8988T (cell line): ENCODE measurements around the gene TOR1AIP1.
"Not testable (repeated sequence)": the region's sequence is repeated elsewhere in the genome, so short reads cannot be mapped to it uniquely, and the experiment has no call there.

Source experiments
- DNase-seq: peaks from one replicate; pipeline ENCODE4 v3.0.0; 2011

The TOR1AIP1 gene

DNA sequence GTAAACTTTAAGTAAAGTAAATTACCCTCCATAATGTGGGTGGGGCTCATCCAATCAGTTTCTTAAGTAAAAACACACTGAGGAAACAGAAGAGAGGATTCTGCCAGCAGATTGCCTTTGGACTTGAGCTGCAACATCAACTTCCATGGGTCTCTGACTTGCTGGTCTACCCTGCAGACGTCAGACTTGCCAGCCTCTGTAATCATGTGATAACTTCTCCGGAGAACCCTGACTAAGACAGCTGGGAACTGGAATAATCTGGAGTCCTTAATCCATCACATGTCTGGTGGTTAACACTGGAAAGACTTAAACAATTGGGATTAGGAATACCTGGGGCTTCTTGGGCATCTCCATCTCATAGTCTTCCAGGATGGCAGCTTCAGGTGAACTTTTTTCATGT is 59.4 kb downstream of the TOR1AIP1 start:
- no peak for DNase-seq

DNA sequence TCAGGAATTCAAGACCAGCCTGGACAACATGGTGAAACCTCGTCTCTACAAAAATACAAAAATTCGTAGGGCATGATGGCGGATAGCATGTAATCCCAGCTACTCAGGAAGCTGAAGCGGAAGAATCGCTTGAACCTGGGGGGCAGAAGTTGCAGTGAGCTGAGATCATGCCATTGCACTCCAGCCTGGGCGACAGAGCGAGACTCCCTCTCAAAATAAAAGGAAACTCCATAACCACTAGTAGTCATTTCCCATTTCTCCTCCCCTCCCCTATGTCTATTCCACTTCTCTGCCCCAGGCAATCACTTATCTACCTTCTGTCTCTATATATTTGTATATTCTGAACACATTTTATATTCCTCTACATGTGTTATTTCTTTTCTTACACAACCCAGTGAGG is 68.6 kb downstream of the TOR1AIP1 start:
- DNase-seq: no peak

DNA sequence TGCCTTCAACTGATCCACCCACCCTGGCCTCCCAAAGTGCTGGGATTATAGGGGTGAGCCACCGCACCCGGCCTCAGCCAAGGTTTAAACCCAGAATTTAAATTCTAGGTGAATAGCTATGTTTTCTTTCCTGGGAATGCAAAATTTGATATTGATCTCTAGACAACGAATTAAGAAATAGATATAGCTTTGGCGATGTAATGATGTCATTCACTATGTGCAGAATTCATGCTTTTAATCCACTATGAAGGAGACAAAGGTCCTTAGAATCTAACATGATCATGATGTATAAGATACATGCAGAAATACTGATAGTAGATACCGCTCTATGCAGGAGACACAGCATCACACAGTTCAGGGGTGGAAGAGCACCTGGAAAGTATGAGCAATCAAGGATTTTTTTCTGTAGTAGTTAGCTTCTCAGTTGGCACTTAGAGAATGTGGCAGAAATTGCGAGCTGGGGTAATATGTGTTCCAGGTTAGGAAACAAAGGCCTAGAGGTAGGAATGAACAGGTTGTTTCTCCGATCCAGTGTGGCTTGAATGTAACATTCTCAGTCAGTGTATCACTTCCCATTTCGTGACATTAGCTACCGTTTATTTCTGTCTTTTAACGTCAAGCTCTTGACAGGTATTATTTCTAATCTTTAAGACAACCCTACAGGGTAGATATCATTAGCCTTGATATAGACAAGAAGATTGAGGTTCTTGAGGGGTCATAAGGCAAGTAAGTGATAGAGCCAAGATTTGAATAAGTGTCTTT is 69.5 kb downstream of the TOR1AIP1 start:
- no peak for DNase-seq

DNA sequence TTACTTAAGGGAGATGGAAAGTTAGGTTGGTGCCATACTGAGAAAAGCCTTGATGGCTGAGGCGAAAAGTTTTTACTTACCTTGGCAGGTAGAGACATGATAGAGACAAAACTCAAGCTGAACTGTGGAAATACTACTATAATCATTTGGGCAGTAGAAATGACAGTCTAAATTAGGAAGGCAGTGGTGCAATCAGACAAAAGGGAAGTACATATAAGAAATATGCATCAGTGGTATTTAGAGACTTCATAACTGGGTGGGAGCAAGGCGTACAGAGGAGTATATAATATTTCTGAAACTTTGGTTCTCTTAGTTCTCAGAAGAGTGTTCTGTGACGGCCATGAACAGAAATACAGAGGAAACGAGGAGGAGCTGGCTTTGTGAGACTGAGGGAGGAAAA is 70.1 kb downstream of the TOR1AIP1 start:
- no peak for DNase-seq

DNA sequence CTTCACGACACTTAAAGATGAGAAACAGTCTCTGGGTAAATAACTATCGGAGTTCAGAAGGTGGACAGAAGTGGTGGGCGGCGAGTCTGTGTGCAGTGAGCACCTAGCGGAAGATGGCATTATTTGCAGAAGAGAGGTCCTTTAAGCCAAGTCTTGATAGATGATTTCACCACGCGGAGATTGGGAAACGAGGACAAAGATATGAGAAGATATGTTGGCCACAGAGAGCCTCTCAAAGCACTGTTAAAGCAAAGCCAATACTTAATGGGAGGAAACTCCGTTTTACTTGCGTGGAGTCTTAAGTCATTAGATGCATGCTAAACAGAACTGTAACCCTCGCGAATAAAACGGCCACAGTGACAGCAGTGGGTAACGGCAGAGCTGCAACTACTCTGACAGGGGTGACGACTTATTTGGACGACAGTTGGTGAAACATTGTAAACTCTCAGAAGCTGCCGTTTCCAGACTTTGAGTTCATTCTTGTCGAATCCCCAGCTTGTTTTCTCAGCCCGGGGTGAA is 71.9 kb downstream of the TOR1AIP1 start:
- DNase-seq: no peak

DNA sequence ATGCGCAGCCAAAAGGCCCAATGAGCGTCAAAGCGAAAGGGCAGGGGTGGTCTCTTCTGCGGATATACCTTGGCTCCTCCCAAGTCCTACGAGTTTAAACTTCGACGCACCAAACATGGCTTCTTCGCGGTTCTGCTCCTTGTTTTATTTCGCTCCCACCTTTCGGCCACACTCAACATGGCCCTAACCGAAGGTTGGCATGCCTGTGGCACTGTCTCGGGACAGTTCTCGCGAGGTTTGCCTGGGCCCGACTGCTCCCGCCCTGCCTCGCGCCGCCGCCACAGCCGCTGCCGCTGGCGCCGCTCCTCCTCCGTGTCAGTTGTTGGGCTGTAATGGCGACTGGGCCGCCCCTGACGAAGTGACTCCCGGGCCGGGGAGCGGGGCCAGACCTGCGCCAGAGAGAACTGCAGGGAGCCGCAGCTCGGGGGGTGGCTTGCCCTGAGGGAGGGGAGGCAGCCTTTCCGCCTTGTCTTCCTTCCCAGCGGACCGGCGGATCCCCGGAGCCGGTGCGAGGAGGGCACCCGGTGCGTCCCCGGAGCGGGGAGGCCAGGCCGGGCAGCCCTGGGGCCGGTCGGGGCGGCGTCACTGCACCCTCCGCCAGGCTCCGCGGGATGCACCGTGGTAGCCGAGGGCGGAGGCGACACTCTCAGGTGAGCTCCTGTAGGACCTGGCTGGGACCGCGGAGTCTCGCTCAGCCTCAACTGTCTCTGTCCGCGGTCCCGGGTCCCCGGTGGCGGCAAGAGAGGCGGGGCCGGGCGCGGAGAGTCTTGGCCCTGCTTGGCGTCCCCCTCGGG is 72.6 kb downstream of the TOR1AIP1 start, which contains the start of gene CEP350:
Gene CEP350, plus strand, starts transcription at position 318 of the 794 bp plus-strand sequence. CDS start 31,372 bp downstream, outside the sequence.
- DNase-seq: peak; percentile 34

DNA sequence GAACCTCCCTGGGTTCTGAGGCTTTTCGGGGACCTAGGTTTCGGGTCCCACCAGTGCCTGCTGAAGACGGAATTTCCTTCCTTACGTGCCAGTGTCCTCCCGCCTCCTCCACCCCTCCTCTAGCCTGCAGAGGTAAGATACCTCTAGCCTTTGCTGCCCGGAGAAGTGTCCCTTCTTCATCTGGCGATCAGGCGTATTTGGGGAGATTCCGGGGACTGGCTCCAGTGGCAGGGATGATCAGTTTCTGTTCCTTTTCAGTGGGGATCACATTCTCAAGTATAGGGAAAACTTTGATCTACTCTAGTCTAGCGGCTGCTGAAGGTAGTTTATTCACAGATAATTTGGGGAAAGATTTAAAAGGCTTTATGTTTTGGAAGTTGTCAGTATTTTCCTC is 73.2 kb downstream of the TOR1AIP1 start:
- DNase-seq: no peak

DNA sequence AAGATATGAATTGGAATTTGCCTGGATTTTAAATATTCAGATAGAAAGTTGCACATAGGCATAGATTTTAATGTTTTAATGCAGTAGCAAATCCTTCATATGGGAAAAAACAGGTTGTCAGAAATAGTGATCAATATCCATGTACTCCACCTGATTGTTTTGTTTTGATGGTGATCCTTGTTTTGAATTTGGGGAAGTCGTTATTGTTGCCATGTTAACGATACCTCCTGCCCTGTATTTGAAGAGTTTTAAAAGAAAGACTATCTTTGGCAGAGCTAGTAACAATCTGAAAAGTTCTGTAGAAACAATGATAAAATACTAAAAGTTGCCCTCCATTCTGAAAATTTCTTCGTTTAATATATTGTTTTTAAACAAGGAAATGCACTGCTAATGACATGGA is 73.6 kb downstream of the TOR1AIP1 start:
- DNase-seq: no peak

DNA sequence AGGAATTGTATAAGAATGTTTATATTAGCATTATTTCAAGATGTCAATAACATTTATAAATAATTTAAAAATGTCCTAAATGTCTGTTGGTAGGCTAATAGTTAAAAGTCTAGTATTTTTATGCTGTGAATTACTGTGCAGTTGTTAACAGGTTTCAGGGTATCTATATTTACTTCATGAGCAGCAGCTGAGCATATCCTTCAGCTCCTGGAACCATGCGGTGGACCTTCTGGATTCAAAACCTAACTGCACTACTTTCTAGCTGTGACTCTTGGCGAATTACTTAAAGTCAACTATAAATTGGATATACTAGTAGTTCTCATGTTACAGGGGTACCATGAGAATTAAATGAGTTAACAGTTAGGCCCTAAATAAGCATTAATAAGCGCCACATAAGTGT is 76.3 kb downstream of the TOR1AIP1 start:
- no peak for DNase-seq

DNA sequence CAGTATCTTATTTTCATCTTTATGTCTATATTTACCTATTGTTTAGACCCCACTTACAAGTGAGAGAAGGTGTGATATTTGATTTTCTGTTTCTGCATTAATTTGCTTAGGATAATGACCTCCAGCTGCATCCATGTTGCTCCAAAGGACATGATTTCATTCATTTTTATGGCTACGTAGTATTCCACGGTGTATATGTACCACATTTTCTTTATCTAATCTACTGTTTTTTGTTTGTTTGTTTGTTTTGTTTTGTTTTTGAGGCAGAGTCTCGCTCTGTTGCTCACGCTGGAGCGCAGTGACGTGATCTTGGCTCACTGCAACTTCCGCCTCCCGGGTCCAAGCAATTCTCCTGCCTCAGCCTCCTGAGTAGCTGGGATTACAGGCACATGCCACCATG is 80.1 kb downstream of the TOR1AIP1 start:
- not testable (repeated sequence) for DNase-seq

DNA sequence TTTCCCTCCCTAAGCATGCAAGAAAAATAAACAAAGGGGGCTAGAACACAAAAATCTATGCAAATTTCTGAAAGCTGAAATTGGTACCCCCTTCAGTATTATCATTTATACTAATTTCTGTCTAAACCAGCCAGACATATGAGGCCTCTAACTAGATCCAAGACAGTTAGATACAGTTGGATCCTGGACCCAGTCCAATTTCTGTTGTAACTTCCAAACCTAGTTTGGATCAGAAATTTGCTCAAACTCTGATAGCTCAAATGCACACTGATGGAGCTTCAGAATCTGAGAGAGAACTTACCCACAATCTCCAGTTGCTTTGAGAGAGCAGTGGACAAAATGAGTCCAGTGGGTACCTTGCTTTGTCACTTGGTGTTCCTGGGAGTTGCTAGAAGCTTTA is 84.5 kb downstream of the TOR1AIP1 start:
- no peak for DNase-seq

DNA sequence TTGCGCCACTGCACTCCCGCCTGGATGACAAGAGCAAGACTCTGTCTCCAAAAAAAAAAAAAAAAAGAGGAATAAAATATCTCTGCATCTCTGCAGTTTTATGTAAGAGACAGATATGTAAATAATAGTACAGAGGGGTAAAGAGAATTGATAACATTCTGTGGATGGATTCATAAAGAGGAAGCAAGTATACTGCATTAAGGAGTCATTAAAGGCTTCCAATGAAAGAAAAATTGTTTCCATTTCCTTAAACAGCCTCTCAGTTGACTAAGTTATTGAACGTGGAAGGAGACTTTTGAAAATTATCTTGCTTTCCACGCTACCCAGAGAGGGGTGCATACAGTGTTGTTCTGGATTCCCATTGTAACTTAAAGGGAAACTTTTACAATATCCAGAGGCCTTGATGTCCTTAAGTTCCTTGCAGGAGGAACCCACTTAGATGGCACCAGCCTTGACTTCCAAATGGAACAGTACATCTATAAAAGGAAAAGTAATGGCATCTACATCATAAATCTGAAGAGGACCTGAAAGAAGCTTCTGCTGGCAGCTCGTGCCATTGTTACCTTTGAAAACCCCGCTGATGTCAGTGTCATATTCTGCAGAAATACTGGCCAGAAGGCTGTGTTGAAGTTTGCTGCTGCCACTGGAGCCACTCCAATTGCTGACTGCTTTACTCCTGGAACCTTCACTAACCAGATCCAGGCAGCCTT is 86.4 kb downstream of the TOR1AIP1 start:
- DNase-seq: no peak

DNA sequence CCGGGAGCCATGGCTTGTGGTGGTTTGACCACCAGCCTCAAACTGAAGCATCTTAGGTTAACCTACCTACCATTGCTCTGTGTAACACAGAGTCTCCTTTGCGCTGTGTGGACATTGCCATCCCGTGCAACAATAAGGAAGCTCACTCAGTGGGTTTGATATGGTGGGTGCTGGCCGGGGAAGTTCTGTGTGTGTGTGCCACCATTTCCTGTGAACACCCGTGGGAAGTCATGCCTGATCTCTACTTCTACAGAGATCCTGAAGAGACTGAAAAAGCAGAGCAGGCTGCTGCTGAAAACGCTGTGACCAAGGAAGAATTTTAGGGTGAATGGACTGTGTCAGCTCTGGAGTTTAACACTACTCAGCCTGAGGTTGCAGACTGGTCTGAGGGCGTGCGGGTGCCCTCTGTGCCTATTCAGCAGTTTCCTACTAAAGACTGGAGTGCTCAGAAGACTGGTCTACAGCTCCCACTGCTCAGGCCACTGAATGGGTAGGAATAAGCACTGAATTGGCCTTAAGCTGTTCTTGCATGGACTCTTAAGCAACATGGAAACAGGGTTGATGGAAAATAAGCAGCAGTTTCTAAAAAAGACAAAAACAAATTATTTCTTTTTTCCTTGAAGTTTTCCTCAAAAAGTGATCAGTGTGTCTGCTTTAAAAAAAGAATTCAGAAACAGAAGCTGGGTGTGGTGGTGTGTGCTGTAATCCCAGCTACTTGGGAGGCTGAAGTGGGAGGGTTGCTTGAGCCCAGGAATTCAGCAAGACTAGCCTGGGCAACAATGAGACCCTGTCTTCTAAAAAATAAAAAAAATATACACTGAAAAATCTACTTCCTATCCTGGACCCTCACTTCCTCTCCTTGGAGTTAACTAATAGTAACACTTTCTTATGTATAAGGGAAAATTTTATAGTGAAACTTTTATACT is 87.2 kb downstream of the TOR1AIP1 start:
- DNase-seq: no peak
